ENCODE data around the gene ZBTB16.

GRCh38 chr11:114255289-114255688 is 195.8 kb downstream of the ZBTB16 start:
- TF ChIP-seq CTCF (IDR thresholded peaks at IDR 0.05) (no peak), POLR2A (IDR thresholded peaks at IDR 0.05) (no peak)

Data from sigmoid colon (tissue), 3 donors.